SK-N-MC (cell line): ENCODE measurements around the gene TMEM273.

ENCODE experiments used
- DNase-seq: peaks from one replicate; pipeline ENCODE4 v3.0.0-alpha.2; 2011; ENCODE audit warnings: low read depth, low spot score
- H3K27ac ChIP-seq: fragments of 200-600 bp; sonication (generic); 2 replicates; pipeline ENCODE4 v1.5.1; 2016; ENCODE audit warnings: mixed run types
- H3K36me3 ChIP-seq: fragments of 200-600 bp; sonication (generic); 2 replicates; pipeline ENCODE4 v1.6.1; 2017; ENCODE audit warnings: antibody characterized with exemption, low read length, mixed read lengths; ENCODE audit not compliant: insufficient read depth
- H3K4me3 ChIP-seq: fragments of 200-600 bp; sonication (generic); 2 replicates; pipeline ENCODE4 v1.5.1; 2016
- H3K9ac ChIP-seq: fragments of 200-600 bp; sonication (generic); 2 replicates; pipeline ENCODE4 v1.8.0; 2017; ENCODE audit warnings: mixed run types, mixed read lengths; ENCODE audit not compliant: insufficient read length
- H3K9me3 ChIP-seq: fragments of 200-600 bp; sonication (generic); 2 replicates; pipeline ENCODE4 v1.6.1; 2017; ENCODE audit warnings: low read depth, mild to moderate bottlenecking, antibody characterized with exemption, low read length, moderate library complexity, mixed read lengths
- EZH2 ChIP-seq: fragments of 200-600 bp; sonication (generic); IDR thresholded peaks from one replicate; pipeline ENCODE4 v1.6.1; 2017; ENCODE audit warnings: antibody characterized with exemption
- FOXP2 ChIP-seq: optimal IDR thresholded peaks from 2 replicates; pipeline ENCODE3; 2011; ENCODE audit warnings: mild to moderate bottlenecking, moderate library complexity; ENCODE audit not compliant: insufficient read depth; ENCODE audit errors: extremely low read length, control extremely low read depth
- POLR2AphosphoS5 ChIP-seq: IDR thresholded peaks from 2 replicates; pipeline ENCODE4 v1.6.1; 2012; ENCODE audit warnings: mild to moderate bottlenecking, low read depth, low read length, borderline replicate concordance

Gene TMEM273

GRCh38 chr10:49129376-49129775 is 58.8 kb downstream of the TMEM273 start:
- DNase-seq = no peak
- H3K9ac ChIP-seq = no peak overlapping the region
- H3K4me3 ChIP-seq = no peak overlapping the region
- TF ChIP-seq EZH2 = no peak
- TF ChIP-seq POLR2AphosphoS5 = no peak
- no peak overlapping the region for H3K27ac ChIP-seq
- no peaks in the 10 kb centered on the region for H3K9me3 ChIP-seq
- H3K36me3 ChIP-seq = no peaks in the 10 kb centered on the region

DNA sequence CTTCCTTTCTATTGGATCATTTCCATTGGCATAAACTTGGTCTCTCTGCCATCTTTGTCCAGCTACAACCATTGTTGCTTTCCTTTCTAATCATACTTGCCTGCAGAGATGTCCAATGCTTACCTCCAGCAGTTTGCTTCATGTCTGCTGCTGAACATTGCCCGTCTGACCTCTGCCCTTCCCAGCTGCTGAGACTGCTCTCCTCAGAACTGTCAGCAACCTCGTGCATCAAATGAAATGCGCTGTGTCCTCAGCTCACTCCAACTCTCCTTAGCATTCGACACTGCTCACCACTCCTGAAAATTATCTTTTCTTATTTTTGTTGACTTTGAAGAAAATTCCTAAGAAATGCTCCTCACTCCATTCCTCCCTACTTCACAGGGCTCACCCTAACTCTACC is 59.3 kb downstream of the TMEM273 start:
- H3K9me3 ChIP-seq = no peaks in the 10 kb centered on the region
- H3K9ac ChIP-seq = no peak overlapping the region
- TF ChIP-seq FOXP2 = no peak
- TF ChIP-seq EZH2 = no peak
- TF ChIP-seq POLR2AphosphoS5 = no peak
- no peaks in the 10 kb centered on the region for H3K36me3 ChIP-seq
- H3K4me3 ChIP-seq = no peak overlapping the region
- no peak overlapping the region for H3K27ac ChIP-seq
- no peak for DNase-seq

GRCh38 chr10:49123981-49124950 is 63.9 kb downstream of the TMEM273 start:
- Histone ChIP-seq H3K27ac (no peak overlapping the region), H3K9me3 (no peaks in the 10 kb centered on the region), H3K4me3 (no peak overlapping the region), H3K36me3 (no peaks in the 10 kb centered on the region), H3K9ac (no peak overlapping the region)
- TF ChIP-seq POLR2AphosphoS5 (no peak), FOXP2 (no peak), EZH2 (no peak)
- DNase-seq = no peak

- H3K9ac ChIP-seq = no peak overlapping the region
- H3K4me3 ChIP-seq = no peak overlapping the region
- H3K27ac ChIP-seq = no peak overlapping the region
- H3K9me3 ChIP-seq = no peaks in the 10 kb centered on the region
- no peak for DNase-seq
- TF ChIP-seq FOXP2 (no peak), POLR2AphosphoS5 (no peak)
- no peaks in the 10 kb centered on the region for H3K36me3 ChIP-seq
Measured at GRCh38 chr10:49120911-49121310, 67.3 kb downstream of the TMEM273 start.

- TF ChIP-seq EZH2 (no peak), POLR2AphosphoS5 (no peak), FOXP2 (no peak)
- no peak for DNase-seq
- H3K27ac ChIP-seq = no peak overlapping the region
- H3K36me3 ChIP-seq = no peaks in the 10 kb centered on the region
- no peak overlapping the region for H3K9ac ChIP-seq
- H3K4me3 ChIP-seq = no peak overlapping the region
- H3K9me3 ChIP-seq = no peaks in the 10 kb centered on the region
Measured at GRCh38 chr10:49119746-49120145, 68.4 kb downstream of the TMEM273 start.

DNA sequence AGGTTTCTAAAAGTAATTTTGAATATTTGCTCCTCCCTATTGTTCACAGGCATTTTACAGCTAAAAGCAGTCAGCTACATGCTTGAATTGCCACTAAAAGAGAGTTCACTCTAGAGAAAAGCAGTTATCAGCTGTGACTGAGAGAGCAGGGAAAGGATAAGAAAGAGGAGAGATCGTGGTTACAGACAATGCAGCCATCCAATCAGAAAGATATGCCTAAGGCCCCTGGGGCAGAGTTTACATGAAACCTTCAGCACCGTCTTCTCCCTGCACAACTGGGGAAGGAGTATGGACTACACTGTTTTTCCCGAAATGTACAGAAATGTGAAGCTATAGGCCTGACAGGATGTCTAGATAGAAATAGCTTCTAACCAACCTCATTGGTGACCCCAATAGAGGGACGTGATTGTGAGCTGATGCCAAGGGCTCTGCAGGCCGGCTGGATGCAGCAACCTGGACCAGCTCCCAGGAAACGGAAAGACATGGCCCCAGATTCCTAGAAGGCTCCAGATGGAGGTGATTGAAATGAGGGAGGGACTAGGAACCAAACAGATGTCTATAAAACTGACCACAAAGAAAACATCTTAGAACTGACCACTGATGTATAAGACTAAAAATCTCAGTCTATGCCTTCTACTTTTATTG is 69.6 kb downstream of the TMEM273 start:
- Histone ChIP-seq H3K9ac (no peak overlapping the region), H3K4me3 (no peak overlapping the region), H3K27ac (no peak overlapping the region), H3K9me3 (no peaks in the 10 kb centered on the region), H3K36me3 (no peaks in the 10 kb centered on the region)
- no peak for DNase-seq
- TF ChIP-seq FOXP2 (no peak), POLR2AphosphoS5 (no peak), EZH2 (no peak)

DNA sequence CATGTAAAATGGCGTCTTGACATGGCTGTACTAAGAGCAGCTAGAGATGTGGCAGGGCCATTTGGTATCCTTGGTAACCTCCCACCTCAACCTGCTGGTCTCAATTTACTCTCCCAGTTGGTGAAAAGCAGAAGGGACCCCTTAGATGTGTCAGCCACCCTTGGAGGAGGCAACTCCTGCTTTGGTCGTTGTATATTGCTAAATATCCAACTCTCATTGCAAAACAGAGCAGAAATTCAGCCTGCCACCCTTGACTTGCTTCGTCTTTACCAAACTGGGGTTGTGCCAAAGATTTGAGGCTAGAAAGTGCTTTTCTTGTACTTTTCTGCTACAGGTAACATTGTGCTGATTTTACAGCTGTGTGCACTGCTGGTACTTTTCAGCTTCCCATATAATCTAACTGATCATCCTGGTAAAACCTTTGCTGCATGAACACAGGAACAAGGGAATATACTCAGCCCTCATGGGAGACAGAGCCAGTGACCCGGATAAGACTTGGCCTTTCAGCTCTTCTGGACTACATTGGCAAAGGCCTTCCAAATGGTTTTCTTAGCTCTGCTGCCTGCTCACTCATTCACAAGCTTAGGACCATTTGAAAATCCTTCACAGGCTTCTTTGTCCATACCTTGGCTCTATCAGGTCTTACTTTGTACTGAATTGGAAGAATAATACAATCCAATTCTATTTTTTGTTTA is 70.7 kb downstream of the TMEM273 start:
- H3K27ac ChIP-seq = no peak overlapping the region
- DNase-seq = no peak
- no peak overlapping the region for H3K9ac ChIP-seq
- TF ChIP-seq FOXP2 (no peak), POLR2AphosphoS5 (no peak)
- H3K4me3 ChIP-seq = no peak overlapping the region
- no peaks in the 10 kb centered on the region for H3K36me3 ChIP-seq
- no peaks in the 10 kb centered on the region for H3K9me3 ChIP-seq
